ENCODE data around the gene MGAM2. TPM values are rescaled to one million over a fixed set of nuclear protein-coding genes. Genes with fewer than 3 reads are reported as not detected.

MGAM2 gene
- total and polyA plus RNA-seq, 2 of the 8 experiments (the other 6 are each of a cell fraction or from before 2014, with no cell fraction given): 0.02 TPM; not detected in 1

GRCh38 chr7:142150356-142150755, 38.8 kb downstream of the MGAM2 start (continued):
- no peak for TF ChIP-seq ATF3 (IDR thresholded peaks at IDR 0.05; ENCODE audit: insufficient read depth, low read depth, low read length)
- no peak for TF ChIP-seq SIX5 (IDR thresholded peaks at IDR 0.05; ENCODE audit: low read depth, low read length)

Data from H1 (cell line).